Measurements from ENCODE around the gene POFUT2. TPM values are rescaled to one million over a fixed set of nuclear protein-coding genes. Genes with fewer than 3 reads are reported as not detected.

Gene POFUT2
- total RNA-seq, 4 donors from 2014 or later: 6.2 to 49.7 (median 24.6) TPM

- no peak for TF ChIP-seq CTCF (IDR thresholded peaks at IDR 0.05)
- TF ChIP-seq POLR2A (IDR thresholded peaks at IDR 0.05): no peak
- no peaks in the 10 kb centered on the region for H3K4me1 ChIP-seq
- H3K36me3 ChIP-seq: no peaks in the 10 kb centered on the region
- no peaks in the 10 kb centered on the region for H3K27me3 ChIP-seq
- H3K9me3 ChIP-seq: no peaks in the 10 kb centered on the region
- peak in 1 of 2 donors; percentile 9 for DNase-seq
- intact Hi-C loops (cut with DNase I; ENCODE audit: low total_unique reads): no loop called here
- no peak overlapping the region for H3K4me3 ChIP-seq
- no peak overlapping the region for H3K27ac ChIP-seq
These were observed 6.7 kb downstream of the POFUT2 start for GRCh38 chr21:45280969-45281368.

- Histone ChIP-seq H3K27ac (no peak overlapping the region), H3K4me1 (no peaks in the 10 kb centered on the region), H3K9me3 (no peaks in the 10 kb centered on the region), H3K27me3 (no peaks in the 10 kb centered on the region), H3K36me3 (no peaks in the 10 kb centered on the region), H3K4me3 (no peak overlapping the region)
- intact Hi-C loops (cut with DNase I; ENCODE audit: low total_unique reads): no loop called here
- TF ChIP-seq POLR2A (IDR thresholded peaks at IDR 0.05) (no peak), CTCF (IDR thresholded peaks at IDR 0.05) (no peak)
- DNase-seq: peak in 1 of 2 donors; percentile 8
These were observed 7.4 kb downstream of the POFUT2 start for GRCh38 chr21:45280178-45280821.

- H3K9me3 ChIP-seq: no peaks in the 10 kb centered on the region
- no peak overlapping the region for H3K27ac ChIP-seq
- TF ChIP-seq POLR2A (IDR thresholded peaks at IDR 0.05): no peak
- TF ChIP-seq CTCF (IDR thresholded peaks at IDR 0.05): no peak
- intact Hi-C loops (cut with DNase I; ENCODE audit: low total_unique reads): no loop called here
- no peak overlapping the region for H3K4me3 ChIP-seq
- DNase-seq: peak; percentile 5 to 12
- H3K4me1 ChIP-seq: no peaks in the 10 kb centered on the region
- no peaks in the 10 kb centered on the region for H3K36me3 ChIP-seq
- no peaks in the 10 kb centered on the region for H3K27me3 ChIP-seq
These were observed 8.1 kb downstream of the POFUT2 start for GRCh38 chr21:45279446-45280177.

GRCh38 chr21:45278156-45278911 lies 9.4 kb downstream of the POFUT2 start:
- H3K4me3 ChIP-seq: no peak overlapping the region
- intact Hi-C loops (cut with DNase I; ENCODE audit: low total_unique reads): no loop called here
- H3K9me3 ChIP-seq: no peaks in the 10 kb centered on the region
- DNase-seq: peak in 1 of 2 donors; percentile 13
- TF ChIP-seq CTCF (IDR thresholded peaks at IDR 0.05) (no peak), POLR2A (IDR thresholded peaks at IDR 0.05) (no peak)
- H3K27me3 ChIP-seq: no peaks in the 10 kb centered on the region
- H3K36me3 ChIP-seq: no peaks in the 10 kb centered on the region
- no peaks in the 10 kb centered on the region for H3K4me1 ChIP-seq
- no peak overlapping the region for H3K27ac ChIP-seq
